Osteoblast (primary cell): ENCODE results near the gene RTF2. TPM values are rescaled to one million over a fixed set of nuclear protein-coding genes. Genes with fewer than 3 reads are reported as not detected.
"Not testable (repeated sequence)": the region's sequence is repeated elsewhere in the genome, so short reads cannot be mapped to it uniquely, and the experiment has no call there.

ENCODE experiments used
- DNase-seq: peaks from one replicate; pipeline ENCODE4 v3.0.0; 2011; ENCODE audit warnings: low spot score, mixed read lengths; ENCODE audit not compliant: insufficient read length; ENCODE audit errors: missing footprints
- H2AFZ ChIP-seq: 2 replicates; pipeline ENCODE4 v1.6.0; 2011; ENCODE audit warnings: mild to moderate bottlenecking, low read length
- H3K27ac ChIP-seq: 2 replicates; pipeline ENCODE4 v1.5.1; 2011; ENCODE audit warnings: mild to moderate bottlenecking, low read depth, low read length, moderate library complexity
- H3K27me3 ChIP-seq: 2 replicates; pipeline ENCODE4 v1.6.0; 2012; ENCODE audit warnings: mild to moderate bottlenecking, control low read depth, inconsistent platforms, low read length, moderate library complexity; ENCODE audit not compliant: insufficient read depth
- H3K36me3 ChIP-seq: 2 replicates; pipeline ENCODE4 v1.5.1; 2011; ENCODE audit warnings: mild to moderate bottlenecking, low read length, control low read depth, moderate library complexity; ENCODE audit not compliant: insufficient read depth
- H3K4me1 ChIP-seq: 2 replicates; pipeline ENCODE4 v1.5.1; 2011; ENCODE audit warnings: mild to moderate bottlenecking, low read length, control low read depth, moderate library complexity; ENCODE audit not compliant: insufficient read depth
- H3K4me2 ChIP-seq: 2 replicates; pipeline ENCODE4 v1.6.0; 2011; ENCODE audit warnings: mild to moderate bottlenecking, low read length; ENCODE audit not compliant: insufficient read depth
- H3K4me3 ChIP-seq: fragments of 200-600 bp; sonication (generic); 3 replicates; pipeline ENCODE4 v1.5.1; 2012; ENCODE audit warnings: mild to moderate bottlenecking, low read length, inconsistent platforms; ENCODE audit not compliant: insufficient read depth
- H3K79me2 ChIP-seq: 2 replicates; pipeline ENCODE4 v1.6.0; 2012; ENCODE audit warnings: mild to moderate bottlenecking, low read length, control low read depth, inconsistent platforms; ENCODE audit not compliant: insufficient read depth
- H3K9me3 ChIP-seq: 2 replicates; pipeline ENCODE4 v1.5.1; 2011; ENCODE audit warnings: low read depth, low read length, control low read depth
- H4K20me1 ChIP-seq: 2 replicates; pipeline ENCODE4 v1.6.0; 2012; ENCODE audit warnings: mild to moderate bottlenecking, low read length, control low read depth; ENCODE audit not compliant: insufficient read depth
- total RNA-seq: library from RNA; depleted of rRNA; stranded (reverse); fragments of >200 nt; gene quantifications from 2 replicates; pipeline ENCODE4 v1.2.3, GENCODE V29; 2012
- TF ChIP-seq, protein P1 (sequence below): IDR thresholded peaks from 2 replicates; pipeline ENCODE4 v1.5.1; 2011; ENCODE audit warnings: mild to moderate bottlenecking, low read depth, low read length, moderate library complexity; ENCODE audit errors: extremely low read depth

Gene RTF2
- total RNA-seq, 1 donor, result 69.1 TPM

DNA sequence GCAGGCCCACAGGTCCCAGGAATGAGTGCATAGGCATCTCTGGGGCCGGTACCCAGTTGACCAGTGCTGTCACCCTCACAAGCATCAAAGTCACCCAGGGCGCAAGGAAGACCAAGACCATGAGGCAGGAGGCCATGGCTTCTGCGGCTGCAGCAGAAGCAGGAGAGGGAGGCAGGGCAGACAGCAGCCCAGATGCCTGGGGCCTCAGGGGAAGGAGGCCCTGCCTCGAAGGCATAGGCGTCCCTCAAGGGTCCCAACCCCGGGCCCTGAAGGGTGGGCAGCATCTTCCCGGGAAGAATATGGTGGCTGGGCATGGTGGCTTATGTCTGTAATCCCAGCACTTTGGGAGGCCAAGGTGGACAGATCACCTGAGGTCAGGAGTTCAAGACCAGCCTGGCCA is 59.1 kb downstream of the RTF2 start:
- Histone ChIP-seq H3K9me3 (no peaks in the 10 kb centered on the region), H3K36me3 (no peaks in the 10 kb centered on the region), H3K27me3 (no peaks in the 10 kb centered on the region), H2AFZ (no peak overlapping the region), H4K20me1 (no peaks in the 10 kb centered on the region), H3K4me2 (no peak overlapping the region), H3K4me1 (no peaks in the 10 kb centered on the region), H3K79me2 (no peaks in the 10 kb centered on the region), H3K4me3 (no peak overlapping the region), H3K27ac (no peak overlapping the region)
- TF ChIP-seq, protein P1, sequence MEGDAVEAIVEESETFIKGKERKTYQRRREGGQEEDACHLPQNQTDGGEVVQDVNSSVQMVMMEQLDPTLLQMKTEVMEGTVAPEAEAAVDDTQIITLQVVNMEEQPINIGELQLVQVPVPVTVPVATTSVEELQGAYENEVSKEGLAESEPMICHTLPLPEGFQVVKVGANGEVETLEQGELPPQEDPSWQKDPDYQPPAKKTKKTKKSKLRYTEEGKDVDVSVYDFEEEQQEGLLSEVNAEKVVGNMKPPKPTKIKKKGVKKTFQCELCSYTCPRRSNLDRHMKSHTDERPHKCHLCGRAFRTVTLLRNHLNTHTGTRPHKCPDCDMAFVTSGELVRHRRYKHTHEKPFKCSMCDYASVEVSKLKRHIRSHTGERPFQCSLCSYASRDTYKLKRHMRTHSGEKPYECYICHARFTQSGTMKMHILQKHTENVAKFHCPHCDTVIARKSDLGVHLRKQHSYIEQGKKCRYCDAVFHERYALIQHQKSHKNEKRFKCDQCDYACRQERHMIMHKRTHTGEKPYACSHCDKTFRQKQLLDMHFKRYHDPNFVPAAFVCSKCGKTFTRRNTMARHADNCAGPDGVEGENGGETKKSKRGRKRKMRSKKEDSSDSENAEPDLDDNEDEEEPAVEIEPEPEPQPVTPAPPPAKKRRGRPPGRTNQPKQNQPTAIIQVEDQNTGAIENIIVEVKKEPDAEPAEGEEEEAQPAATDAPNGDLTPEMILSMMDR, result no peak
- no peak for DNase-seq

DNA sequence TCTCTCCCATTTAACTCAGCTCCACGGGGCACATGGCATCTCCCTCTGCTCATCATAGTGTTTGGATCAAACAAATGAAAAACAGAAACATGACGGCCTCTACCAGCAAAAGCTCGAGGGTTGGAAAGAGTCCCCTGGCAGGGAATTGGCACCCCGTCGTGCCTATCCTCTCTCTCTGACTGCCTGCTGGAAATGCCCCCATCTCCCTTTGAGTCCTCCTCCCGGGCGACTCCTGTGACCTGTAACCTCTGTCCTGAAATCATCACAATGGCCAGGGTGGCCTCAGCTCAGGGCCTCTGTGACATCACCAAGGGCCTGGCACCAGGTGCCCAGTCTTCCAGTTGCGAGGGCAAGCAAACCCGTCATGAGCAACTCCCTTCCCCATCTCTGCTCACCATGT is 64.5 kb downstream of the RTF2 start, which contains the start of gene FAM209B:
Gene FAM209B, plus strand, starts transcription at position 301 of the 400 bp plus-strand sequence. Its CDS starts 96 bp downstream, at position 397.
- H2AFZ ChIP-seq, DNase-seq, H3K4me2 ChIP-seq, H3K79me2 ChIP-seq, H4K20me1 ChIP-seq, H3K27ac ChIP-seq, H3K36me3 ChIP-seq, H3K27me3 ChIP-seq, H3K4me3 ChIP-seq, H3K9me3 ChIP-seq, H3K4me1 ChIP-seq: not testable (repeated sequence)

DNA sequence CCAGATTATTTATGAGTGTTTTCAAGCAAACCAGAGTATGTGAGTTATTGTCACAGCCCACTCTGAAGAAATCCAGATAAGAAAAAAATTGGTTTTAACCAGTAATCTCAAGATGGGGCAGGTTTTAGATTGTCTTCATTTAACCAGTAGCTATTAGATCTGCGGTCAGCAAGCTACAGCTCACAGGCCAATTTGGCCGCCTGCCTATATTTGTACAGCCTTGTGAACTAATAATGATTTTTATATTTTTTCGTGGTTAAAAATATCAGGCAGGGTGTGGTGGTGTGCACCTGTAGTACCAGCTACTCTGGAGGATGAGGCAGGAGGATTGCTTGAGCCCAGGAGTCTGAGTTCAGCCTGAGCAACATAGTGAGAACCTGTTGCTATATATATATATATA is 69.6 kb downstream of the RTF2 start:
- no peak overlapping the region for H3K4me2 ChIP-seq
- H2AFZ ChIP-seq, result no peak overlapping the region
- no peaks in the 10 kb centered on the region for H4K20me1 ChIP-seq
- H3K9me3 ChIP-seq, result no peaks in the 10 kb centered on the region
- no peak overlapping the region for H3K4me3 ChIP-seq
- no peaks in the 10 kb centered on the region for H3K4me1 ChIP-seq
- no peaks in the 10 kb centered on the region for H3K27me3 ChIP-seq
- TF ChIP-seq, protein P1, result no peak
- no peak for DNase-seq
- H3K79me2 ChIP-seq, result no peaks in the 10 kb centered on the region
- no peak overlapping the region for H3K27ac ChIP-seq
- H3K36me3 ChIP-seq, result no peaks in the 10 kb centered on the region

DNA sequence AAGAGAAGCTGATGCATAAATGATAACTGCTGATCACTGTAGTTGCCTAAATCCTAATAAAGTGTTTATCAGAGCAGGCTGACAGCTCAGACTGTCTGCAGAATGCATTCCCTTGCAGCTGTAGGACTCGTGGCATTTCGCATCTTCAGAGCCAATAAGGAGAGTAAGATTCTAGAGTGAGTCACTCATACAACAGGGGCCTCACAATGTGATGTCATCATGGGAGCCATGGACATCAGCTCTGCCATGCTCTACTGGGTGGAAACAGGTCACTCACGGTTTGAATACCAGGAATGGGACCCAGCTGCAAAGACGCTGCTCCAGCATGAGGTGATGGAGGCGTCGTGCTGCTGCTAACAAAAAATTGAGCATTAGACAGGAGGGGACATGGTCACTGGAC is 72.0 kb downstream of the RTF2 start:
- Histone ChIP-seq H3K79me2 (no peaks in the 10 kb centered on the region), H3K36me3 (no peaks in the 10 kb centered on the region), H3K4me1 (no peaks in the 10 kb centered on the region), H3K4me2 (no peak overlapping the region), H3K27me3 (no peaks in the 10 kb centered on the region), H2AFZ (no peak overlapping the region), H3K27ac (no peak overlapping the region), H4K20me1 (no peaks in the 10 kb centered on the region), H3K4me3 (no peak overlapping the region), H3K9me3 (no peaks in the 10 kb centered on the region)
- DNase-seq, result no peak
- TF ChIP-seq, protein P1, result no peak
